IMR-90 (cell line): ENCODE data around the gene CNIH2. TPM values are rescaled to one million over a fixed set of nuclear protein-coding genes. Genes with fewer than 3 reads are reported as not detected.

Experiments used
- ATAC-seq: fragments of 200-7000 bp; cut with Tn5 transposase; 2 replicates; pipeline ENCODE4 v1.9.1; 2020; ENCODE audit warnings: low read depth, mild to moderate bottlenecking, moderate library complexity
- BruUV-seq: library from RNA; stranded (reverse); fragments of 400-500 nt; replicated peaks from 2 replicates; lab custom pipeline; 2021; lab: Mats Ljungman, UMichigan
- CTCF ChIA-PET: fragments of 300-600 bp; formaldehyde crosslinking; extraction: SDS; loops from one replicate; lab custom pipeline; 2021; ENCODE audit warnings: antibody characterized with exemption; lab: Yijun Ruan, JAX
- POLR2A ChIA-PET: fragments of 300-600 bp; sonication (Branson Sonifier 250); formaldehyde crosslinking; loops from one replicate; lab custom pipeline; 2022; ENCODE audit warnings: antibody characterized with exemption; ENCODE audit not compliant: unreplicated experiment; lab: Charles Lee
- DNase-seq: peaks from one replicate; pipeline ENCODE4 v3.0.0; 2013
- H2AFZ ChIP-seq: replicated peaks from 2 replicates; pipeline ENCODE3; 2013; ENCODE audit warnings: low read length, mild to moderate bottlenecking; ENCODE audit not compliant: poor library complexity
- H2AK5ac ChIP-seq: 2 replicates; pipeline ENCODE4 v1.6.1; 2013; ENCODE audit warnings: low read depth, low read length, inconsistent platforms
- H2AK9ac ChIP-seq: replicated peaks from 2 replicates; pipeline ENCODE3; 2013; ENCODE audit warnings: mild to moderate bottlenecking, low read depth, low read length, moderate library complexity; ENCODE audit not compliant: poor library complexity
- H2BK120ac ChIP-seq: 2 replicates; pipeline ENCODE4 v1.6.1; 2013; ENCODE audit warnings: low read depth, low read length, inconsistent platforms
- H2BK15ac ChIP-seq: 3 replicates; pipeline ENCODE4 v1.6.1; 2013; ENCODE audit warnings: low read depth, low read length, inconsistent platforms
- H2BK20ac ChIP-seq: 2 replicates; pipeline ENCODE4 v1.6.1; 2013; ENCODE audit warnings: low read depth, mild to moderate bottlenecking, inconsistent platforms, low read length, moderate library complexity
- H2BK5ac ChIP-seq: 2 replicates; pipeline ENCODE4 v1.6.1; 2013; ENCODE audit warnings: mild to moderate bottlenecking, low read depth, low read length, inconsistent platforms; ENCODE audit not compliant: poor library complexity, severe bottlenecking
- H3K14ac ChIP-seq: replicated peaks from 2 replicates; pipeline ENCODE4 v1.6.1; 2013; ENCODE audit warnings: low read depth, low read length, inconsistent platforms
- H3K18ac ChIP-seq: 2 replicates; pipeline ENCODE4 v1.6.1; 2013; ENCODE audit warnings: low read depth, low read length, control low read depth
- H3K23ac ChIP-seq: 2 replicates; pipeline ENCODE4 v1.6.1; 2013; ENCODE audit warnings: low read depth, low read length, inconsistent platforms
- H3K27ac ChIP-seq: 2 replicates; pipeline ENCODE4 v1.5.1; 2013; ENCODE audit warnings: mild to moderate bottlenecking, control low read depth, low read length; ENCODE audit not compliant: insufficient read depth
- H3K27me3 ChIP-seq: 2 replicates; pipeline ENCODE4 v1.6.1; 2013; ENCODE audit warnings: low read length; ENCODE audit not compliant: control insufficient read depth, insufficient read depth
- H3K36me3 ChIP-seq: 2 replicates; pipeline ENCODE4 v1.6.1; 2013; ENCODE audit warnings: low read length, mixed read lengths; ENCODE audit not compliant: control insufficient read depth, insufficient read depth
- H3K4ac ChIP-seq: 2 replicates; pipeline ENCODE4 v1.6.1; 2013; ENCODE audit warnings: low read depth, low read length, inconsistent platforms
- H3K4me1 ChIP-seq: 2 replicates; pipeline ENCODE4 v1.6.1; 2013; ENCODE audit warnings: low read length, mixed read lengths; ENCODE audit not compliant: control insufficient read depth, insufficient read depth
- H3K4me2 ChIP-seq: 2 replicates; pipeline ENCODE4 v1.6.1; 2013; ENCODE audit warnings: low read depth, mild to moderate bottlenecking, control low read depth, low read length, moderate library complexity
- H3K4me3 ChIP-seq: 2 replicates; pipeline ENCODE4 v1.5.1; 2013; ENCODE audit warnings: low read depth, mild to moderate bottlenecking, control low read depth, low read length, moderate library complexity; ENCODE audit not compliant: insufficient read depth
- H3K56ac ChIP-seq: 2 replicates; pipeline ENCODE4 v1.6.1; 2013; ENCODE audit warnings: low read length, inconsistent platforms; ENCODE audit not compliant: insufficient read depth; ENCODE audit errors: extremely low read depth
- H3K79me1 ChIP-seq, 2 experiments: 2 replicates each; pipeline ENCODE4 v1.6.1; 2013; ENCODE audit warnings: low read length in 2 of 2, inconsistent platforms in 1 of 2, low read depth in 1 of 2
- H3K9ac ChIP-seq: 2 replicates; pipeline ENCODE4 v1.6.1; 2013; ENCODE audit warnings: low read depth, low read length, control low read depth
- H3K9me1 ChIP-seq: 2 replicates; pipeline ENCODE4 v1.6.1; 2013; ENCODE audit warnings: low read length, inconsistent platforms; ENCODE audit not compliant: insufficient read depth
- H3K9me3 ChIP-seq: 2 replicates; pipeline ENCODE4 v1.6.1; 2013; ENCODE audit warnings: low read length; ENCODE audit not compliant: control insufficient read depth, insufficient read depth
- H4K20me1 ChIP-seq: 2 replicates; pipeline ENCODE4 v1.6.1; 2013; ENCODE audit warnings: low read length, inconsistent platforms; ENCODE audit not compliant: insufficient read depth
- H4K5ac ChIP-seq: 2 replicates; pipeline ENCODE4 v1.6.1; 2013; ENCODE audit warnings: mild to moderate bottlenecking, low read depth, low read length, control low read depth
- H4K8ac ChIP-seq, 2 experiments: 2 replicates each; pipeline ENCODE4 v1.6.1; 2013; ENCODE audit warnings: low read depth in 2 of 2, low read length in 2 of 2, control low read depth in 1 of 2, inconsistent platforms in 1 of 2
- H4K91ac ChIP-seq: 2 replicates; pipeline ENCODE4 v1.6.1; 2013; ENCODE audit warnings: low read depth, low read length, inconsistent platforms; ENCODE audit not compliant: insufficient read depth
- CEBPB ChIP-seq: IDR thresholded peaks from 2 replicates; pipeline ENCODE4 v1.6.1; 2012; ENCODE audit warnings: low read depth, low read length, improper control_type of control experiment
- CHD1 ChIP-seq: IDR thresholded peaks from 2 replicates; pipeline ENCODE4 v1.6.1; 2012; ENCODE audit warnings: low read depth, low read length, improper control_type of control experiment
- MAFK ChIP-seq: IDR thresholded peaks from 2 replicates; pipeline ENCODE4 v1.6.1; 2012; ENCODE audit warnings: low read depth, low read length, improper control_type of control experiment
- MXI1 ChIP-seq: IDR thresholded peaks from 2 replicates; pipeline ENCODE4 v1.6.1; 2012; ENCODE audit warnings: low read depth, mild to moderate bottlenecking, low read length, moderate library complexity, borderline replicate concordance
- POLR2A ChIP-seq: IDR thresholded peaks from 2 replicates; pipeline ENCODE4 v1.6.1; 2012; ENCODE audit warnings: mild to moderate bottlenecking, low read depth, low read length
- RCOR1 ChIP-seq: IDR thresholded peaks from 2 replicates; pipeline ENCODE4 v1.6.1; 2012; ENCODE audit warnings: mild to moderate bottlenecking, low read length, improper control_type of control experiment; ENCODE audit not compliant: insufficient replicate concordance
- SMC3 ChIP-seq: fragments of 150-350 bp; IDR thresholded peaks from 2 replicates; pipeline ENCODE4 v1.6.1; 2016; ENCODE audit warnings: low read depth, mild to moderate bottlenecking, antibody characterized with exemption, low read length, moderate library complexity
- USF2 ChIP-seq: fragments of 150-350 bp; IDR thresholded peaks from 2 replicates; pipeline ENCODE4 v1.6.1; 2017; ENCODE audit warnings: mild to moderate bottlenecking, antibody characterized with exemption, low read length, low read depth
- WGBS, 2 experiments: methylation state at CpG; one replicate each; pipeline versions ENCODE4 v1.1.5 to v1.1.7; 2013; ENCODE audit warnings: missing lambda C conversion rate in 2 of 2; ENCODE audit not compliant: insufficient read length in 1 of 2; ENCODE audit errors: extremely low coverage in 2 of 2; 5-methylcytosine and 5-hydroxymethylcytosine counted together
- dilution Hi-C: fragments of 300-500 bp; cut with HindIII; formaldehyde crosslinking; loops from one replicate; pipeline ENCODE4 v1.14.3; 2018; ENCODE audit warnings: low sequenced_read_pairs; ENCODE audit not compliant: unreplicated experiment
- in situ Hi-C: fragments of 300-500 bp; cut with MboI; formaldehyde crosslinking; loops from 3 replicates; pipeline ENCODE4 v1.14.3; 2019; ENCODE audit warnings: low sequenced_read_pairs, inconsistent platforms, mixed read lengths
- intact Hi-C: fragments of 100-400 bp; cut with micrococcal nuclease; formaldehyde crosslinking; loops from 2 replicates; pipeline ENCODE4 v1.10.0; 2022
- polyA plus RNA-seq, 3 experiments: library from polyadenylated mRNA; depleted of rRNA; stranded (reverse); fragments of >200 nt; gene quantifications; 2 replicates each; pipeline ENCODE4 v1.2.3, GENCODE V29; 2012; ENCODE audit warnings: low replicate concordance in 1 of 3
- total RNA-seq: library from RNA; depleted of rRNA; stranded (reverse); fragments of >200 nt; gene quantifications from 2 replicates; pipeline ENCODE4 v1.2.3, GENCODE V29; 2012

The CNIH2 gene
- total and polyA plus RNA-seq, 2 of the 4 experiments (the other 2 are of a cell fraction): 0.54 to 3.4 TPM

- H3K36me3 ChIP-seq: peaks cover 16% of the 10 kb centered on the region; the same call in 1 of the 2 replicates
- H3K4me1 ChIP-seq: peaks cover 9% of the 10 kb centered on the region
- H2AK9ac ChIP-seq: no peak overlapping the region
- no peak overlapping the region for H2BK120ac ChIP-seq
- no peak overlapping the region for H4K5ac ChIP-seq
- no peak overlapping the region for H4K8ac ChIP-seq
- in situ Hi-C loops (no loop called here), intact Hi-C loops (no loop called here), dilution Hi-C loops (no loop called here)
- H3K4me3 ChIP-seq: no peak overlapping the region
- H3K9ac ChIP-seq: no peak overlapping the region
- 50% methylated on average over 2 of the region's 14 CpGs; no CpG with 5 or more reads in 1 of the 2 experiments for WGBS, 2 experiments
- peaks cover 39% of the 10 kb centered on the region for H4K20me1 ChIP-seq
- no peak overlapping the region for H2BK5ac ChIP-seq
- DNase-seq (no peak), ATAC-seq (no peak)
- H3K18ac ChIP-seq: no peak overlapping the region
- no peak overlapping the region for H2BK15ac ChIP-seq
- H3K14ac ChIP-seq: no peak overlapping the region
- no TSS peak for BruUV-seq
- H4K91ac ChIP-seq: no peak overlapping the region
- no peak overlapping the region for H2AFZ ChIP-seq
- no peaks in the 10 kb centered on the region; the same call in 1 of the 2 replicates for H3K27me3 ChIP-seq
- no peak overlapping the region for H3K4ac ChIP-seq
- no peak for TF ChIP-seq RCOR1
- no peak for TF ChIP-seq USF2
- no peak for TF ChIP-seq CEBPB
- TF ChIP-seq POLR2A: no peak
- no peak for TF ChIP-seq SMC3
- no peak for TF ChIP-seq CHD1
- no peak for TF ChIP-seq MAFK
- no peak for TF ChIP-seq MXI1
- peaks cover 16% of the 10 kb centered on the region for H3K9me1 ChIP-seq
- no peak overlapping the region for H3K23ac ChIP-seq
- no peak overlapping the region for H2AK5ac ChIP-seq
- H3K79me1 ChIP-seq: peaks cover 15 to 44% of the 10 kb centered on the region in 2 experiments; a peak in 3 of 4 replicates
- H3K56ac ChIP-seq: no peak overlapping the region
- ChIA-PET POLR2A (no interaction called here), CTCF (interaction anchor here (0.9 to 1.4 kb wide), 2 partner anchors 13 to 15 kb away, joined by 4 to 5 read pairs; partner anchors contain the start of gene RAB1B)
- no peak overlapping the region for H2BK20ac ChIP-seq
- H3K4me2 ChIP-seq: no peak overlapping the region
- H3K27ac ChIP-seq: no peak overlapping the region
- no peaks in the 10 kb centered on the region for H3K9me3 ChIP-seq
These were observed 5.6 kb downstream of the CNIH2 start for GRCh38 chr11:66283461-66284105.
